ENCODE data around the gene CCDC142.
"Not testable (repeated sequence)": the region's sequence is repeated elsewhere in the genome, so short reads cannot be mapped to it uniquely, and the experiment has no call there.

The CCDC142 gene

DNA sequence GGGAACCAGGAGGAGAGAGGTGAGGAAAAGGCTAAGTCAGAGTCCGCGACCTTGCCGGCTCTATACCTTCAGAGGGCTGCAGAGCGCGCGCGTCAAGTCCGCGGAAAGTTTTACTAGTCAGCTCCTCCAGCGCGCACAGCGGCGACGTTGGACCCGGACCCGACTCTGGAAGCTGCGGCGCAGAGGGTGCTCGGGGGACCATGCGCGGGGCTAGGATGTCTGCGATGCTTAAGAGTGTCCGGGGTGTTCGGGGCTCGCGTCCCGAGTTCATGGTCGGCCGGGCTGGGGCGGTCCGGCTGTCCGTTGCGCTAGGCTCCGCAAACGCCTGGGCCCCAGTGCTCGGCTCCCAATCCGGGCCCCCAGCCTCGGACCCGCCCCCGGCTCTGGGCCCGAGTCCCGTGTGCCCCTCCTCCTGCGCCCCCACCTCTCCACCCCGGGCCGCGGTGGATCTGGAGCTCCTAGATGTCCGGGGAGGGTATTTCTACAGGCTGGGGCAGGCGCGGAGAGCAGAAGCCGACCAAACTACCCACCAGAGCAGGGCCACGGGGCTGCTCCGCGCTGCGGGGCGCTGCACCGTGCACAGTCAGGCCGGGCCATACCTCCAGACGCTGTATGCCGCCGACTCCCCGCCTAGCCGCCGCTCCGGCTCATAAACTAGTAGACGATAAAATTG lies 16.6 kb upstream of the CCDC142 start, which contains the start of gene LBX2:
Gene LBX2, minus strand, starts transcription at position 337 of the 673 bp plus-strand sequence. Its CDS starts 66 bp downstream, at position 271.
- no peak for DNase-seq (ENCODE audit: low spot score)

DNA sequence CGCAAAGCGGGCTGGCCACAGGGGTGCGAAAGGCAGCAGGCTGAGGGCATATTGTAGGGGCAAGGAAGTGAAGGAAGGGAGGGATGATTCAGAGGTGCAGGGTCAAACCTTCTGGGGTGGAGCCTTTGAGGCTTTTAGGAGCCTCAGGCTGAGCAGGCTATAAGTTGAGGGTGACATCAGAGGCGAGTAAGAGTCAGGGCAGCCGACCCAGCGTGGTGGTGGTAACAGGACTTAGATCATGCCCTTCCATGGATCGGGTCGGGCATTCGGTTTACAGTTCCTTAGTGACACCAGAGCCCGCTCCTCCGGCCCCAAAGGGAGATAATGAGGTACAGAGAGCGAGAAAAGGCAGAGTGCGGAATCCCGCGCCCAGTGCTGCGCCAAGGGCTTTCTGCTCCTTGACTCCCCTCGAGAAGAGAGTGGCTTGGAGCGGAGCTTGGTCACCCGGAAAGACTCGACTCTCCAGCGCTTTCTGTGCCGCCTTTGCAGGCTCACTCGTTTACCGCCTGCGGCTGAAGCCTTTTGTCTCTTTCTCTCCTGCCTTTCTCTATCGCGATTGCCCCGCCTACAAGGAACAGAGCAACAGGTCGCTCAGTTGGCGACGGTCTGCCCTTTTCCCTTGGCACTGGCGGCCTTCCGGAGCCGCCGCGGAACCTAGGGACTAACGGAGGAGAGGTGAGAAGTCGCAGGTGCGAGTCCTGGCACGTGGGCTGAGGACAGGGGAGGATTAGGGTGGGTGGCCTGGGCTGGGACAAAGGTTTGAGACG lies 15.9 kb upstream of the CCDC142 start:
- no peak for DNase-seq (ENCODE audit: low spot score)

DNA sequence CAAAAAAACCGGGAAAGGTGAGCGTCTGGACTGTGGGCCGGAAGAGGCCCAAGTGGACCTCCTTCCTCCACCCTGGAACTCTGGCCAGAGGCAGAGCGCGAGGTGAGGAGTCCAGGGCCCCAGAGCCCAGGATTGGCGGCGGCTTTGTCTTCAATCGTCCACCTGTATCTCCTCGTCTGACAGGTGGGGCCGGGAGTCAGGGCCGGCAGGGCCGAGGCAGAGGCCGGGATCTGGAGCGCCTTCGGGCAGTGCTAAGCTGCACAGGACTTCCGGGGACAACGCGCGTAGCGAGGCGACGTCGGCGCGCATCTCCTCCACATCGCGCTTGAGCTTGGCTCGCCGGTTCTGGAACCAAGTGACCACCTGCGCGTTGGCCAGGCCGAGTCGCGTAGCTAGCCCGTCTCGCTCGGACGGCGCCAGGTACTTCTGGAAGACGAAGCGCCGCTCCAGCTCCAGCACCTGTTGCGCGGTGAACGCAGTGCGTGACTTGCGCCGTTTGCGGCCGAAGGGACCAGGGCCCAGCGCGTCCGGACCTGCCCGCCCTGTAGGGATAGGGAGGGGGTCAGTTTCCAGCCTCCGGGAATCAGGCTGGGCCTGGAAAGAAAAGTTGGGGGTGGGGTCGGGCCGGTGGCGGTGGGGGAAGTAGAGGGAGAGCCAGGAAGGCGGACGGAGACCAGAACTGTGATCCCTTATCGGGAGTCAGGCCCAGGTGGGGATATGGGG lies 15.1 kb upstream of the CCDC142 start:
- DNase-seq (ENCODE audit: low spot score): no peak

DNA sequence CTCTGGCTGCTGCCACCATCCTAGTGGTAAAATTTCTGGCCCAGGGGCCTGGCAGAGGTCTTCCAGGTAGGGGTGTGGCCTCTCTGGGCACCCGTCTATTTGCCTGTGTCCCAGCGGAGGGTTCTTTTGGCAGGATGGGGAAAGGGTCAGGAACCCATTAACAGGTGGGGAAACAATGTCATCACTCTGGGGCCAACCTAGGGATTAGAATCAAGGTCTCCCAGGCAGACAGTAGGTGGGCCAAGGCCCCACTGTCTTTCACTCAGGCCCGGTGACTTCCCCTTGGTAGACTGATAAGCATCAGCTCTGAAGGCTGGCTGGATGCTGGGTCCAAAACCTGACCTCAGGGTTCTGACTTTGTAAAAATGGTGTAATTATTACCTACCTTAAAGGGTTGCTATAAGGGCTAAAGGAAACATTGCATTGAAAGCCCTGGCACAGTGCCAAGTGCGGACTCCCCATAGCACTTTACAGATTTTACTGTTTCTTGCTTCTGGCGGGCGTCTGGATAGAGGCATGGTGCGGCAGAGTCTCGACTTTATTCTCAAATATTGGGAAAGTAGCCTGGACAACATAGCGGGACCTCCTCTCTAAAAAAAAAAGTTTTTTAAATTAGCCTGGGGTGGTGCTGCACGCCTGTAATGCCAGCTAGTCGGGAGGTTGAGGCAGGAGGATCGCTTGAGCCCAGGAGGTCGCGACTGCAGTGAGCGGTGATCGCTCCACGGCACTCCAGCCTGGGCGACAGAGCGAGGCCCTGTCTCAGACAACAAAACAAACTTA lies 14.4 kb upstream of the CCDC142 start:
- DNase-seq (ENCODE audit: low spot score): no peak

DNA sequence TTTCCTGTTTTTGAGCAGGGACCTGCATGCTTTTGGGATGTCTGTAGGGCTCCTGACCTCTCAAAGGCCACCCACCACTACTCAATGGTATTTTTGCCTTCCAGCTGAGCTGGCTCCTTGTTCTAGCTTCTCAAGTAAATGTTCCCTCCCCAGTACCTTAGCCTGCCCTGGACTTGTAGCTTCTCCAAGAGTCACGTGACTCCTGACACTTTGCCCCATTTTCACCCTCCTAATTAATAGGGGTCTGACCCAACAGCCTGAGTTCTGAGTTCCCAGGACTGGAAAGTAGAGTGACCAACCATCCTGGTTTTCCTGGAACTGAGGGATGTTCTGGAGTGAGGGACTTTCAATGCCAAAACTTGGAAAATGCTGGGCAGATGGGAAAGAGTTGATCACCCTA lies 12.6 kb upstream of the CCDC142 start:
- DNase-seq (ENCODE audit: low spot score): no peak

DNA sequence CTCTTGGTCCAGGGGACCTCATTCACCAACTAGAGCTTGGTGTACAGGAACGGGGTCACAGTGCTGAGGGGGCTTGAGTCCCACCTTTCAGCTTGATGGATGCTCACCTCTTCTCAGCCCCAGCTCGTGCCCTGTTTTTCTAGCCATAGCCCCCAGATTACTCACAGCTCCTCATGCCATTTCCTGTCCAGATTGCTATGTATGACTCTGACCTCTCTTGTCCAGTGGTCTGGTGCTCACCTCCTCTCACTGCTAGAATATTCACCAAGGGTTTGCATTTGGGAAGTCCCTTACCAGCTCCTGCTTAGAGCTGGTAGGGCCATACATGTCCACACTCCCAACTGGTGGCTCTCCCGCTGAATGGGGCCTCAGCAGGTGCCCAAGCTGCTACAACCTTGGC lies 10.7 kb upstream of the CCDC142 start:
- DNase-seq (ENCODE audit: low spot score): no peak

DNA sequence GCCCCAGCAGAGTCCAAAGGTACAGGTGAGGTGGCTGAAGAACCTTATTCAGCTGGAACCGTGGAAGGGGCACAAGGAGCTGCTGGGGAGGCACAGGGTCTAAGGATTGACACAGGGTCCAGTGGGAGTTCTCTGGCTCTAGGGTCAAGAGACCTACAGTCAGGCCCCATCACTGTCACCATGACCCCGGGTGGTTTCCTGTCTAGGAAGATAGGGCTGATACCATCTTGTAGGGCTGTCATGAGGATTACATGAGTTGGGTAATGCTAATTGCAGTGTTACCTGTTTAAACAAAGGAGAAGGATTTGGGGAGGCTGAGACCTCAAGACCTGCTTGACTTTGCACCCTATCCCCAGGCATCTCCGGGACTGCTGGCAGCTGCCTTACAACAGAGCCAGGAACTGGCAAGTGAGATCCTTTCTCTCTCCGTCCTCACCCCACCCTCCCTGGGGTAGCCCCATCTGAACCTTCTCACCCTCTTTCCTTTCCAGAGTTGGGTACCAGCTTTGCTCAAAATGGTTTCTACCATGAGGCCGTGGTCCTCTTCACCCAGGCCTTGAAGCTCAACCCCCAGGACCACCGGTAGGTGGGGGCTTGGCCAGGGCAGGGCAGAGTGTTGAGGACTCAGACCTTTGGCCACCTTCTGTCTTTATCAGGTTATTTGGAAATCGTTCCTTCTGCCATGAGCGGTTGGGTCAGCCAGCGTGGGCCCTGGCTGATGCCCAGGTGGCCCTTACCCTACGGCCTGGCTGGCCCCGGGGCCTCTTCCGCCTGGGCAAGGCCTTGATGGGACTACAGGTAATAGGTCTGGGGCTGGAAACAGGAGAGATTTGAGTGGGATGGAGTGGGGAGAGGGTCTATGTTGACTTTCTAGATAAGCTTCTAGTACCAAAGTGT lies 9.1 kb upstream of the CCDC142 start:
- no peak for DNase-seq (ENCODE audit: low spot score)

DNA sequence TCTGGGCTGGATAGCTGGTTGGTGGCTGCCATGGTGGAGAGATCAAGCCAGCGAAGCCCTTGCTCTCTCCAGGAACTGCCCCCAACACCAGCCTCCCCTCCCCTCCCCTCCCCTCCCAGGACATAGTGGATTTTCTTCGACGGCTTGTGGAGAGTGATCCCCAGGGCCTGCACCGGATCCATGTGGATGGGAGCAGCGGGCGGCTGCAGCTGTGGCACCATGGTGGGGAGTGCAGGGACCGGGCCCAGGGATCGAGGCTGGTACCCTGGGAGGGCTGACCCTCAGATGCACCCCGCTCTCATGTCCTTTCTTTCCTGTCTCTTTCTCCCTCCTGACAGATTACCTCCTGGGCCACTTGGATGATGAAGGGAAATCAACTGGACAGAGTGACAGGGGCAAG lies 7.1 kb upstream of the CCDC142 start:
- no peak for DNase-seq (ENCODE audit: low spot score)

DNA sequence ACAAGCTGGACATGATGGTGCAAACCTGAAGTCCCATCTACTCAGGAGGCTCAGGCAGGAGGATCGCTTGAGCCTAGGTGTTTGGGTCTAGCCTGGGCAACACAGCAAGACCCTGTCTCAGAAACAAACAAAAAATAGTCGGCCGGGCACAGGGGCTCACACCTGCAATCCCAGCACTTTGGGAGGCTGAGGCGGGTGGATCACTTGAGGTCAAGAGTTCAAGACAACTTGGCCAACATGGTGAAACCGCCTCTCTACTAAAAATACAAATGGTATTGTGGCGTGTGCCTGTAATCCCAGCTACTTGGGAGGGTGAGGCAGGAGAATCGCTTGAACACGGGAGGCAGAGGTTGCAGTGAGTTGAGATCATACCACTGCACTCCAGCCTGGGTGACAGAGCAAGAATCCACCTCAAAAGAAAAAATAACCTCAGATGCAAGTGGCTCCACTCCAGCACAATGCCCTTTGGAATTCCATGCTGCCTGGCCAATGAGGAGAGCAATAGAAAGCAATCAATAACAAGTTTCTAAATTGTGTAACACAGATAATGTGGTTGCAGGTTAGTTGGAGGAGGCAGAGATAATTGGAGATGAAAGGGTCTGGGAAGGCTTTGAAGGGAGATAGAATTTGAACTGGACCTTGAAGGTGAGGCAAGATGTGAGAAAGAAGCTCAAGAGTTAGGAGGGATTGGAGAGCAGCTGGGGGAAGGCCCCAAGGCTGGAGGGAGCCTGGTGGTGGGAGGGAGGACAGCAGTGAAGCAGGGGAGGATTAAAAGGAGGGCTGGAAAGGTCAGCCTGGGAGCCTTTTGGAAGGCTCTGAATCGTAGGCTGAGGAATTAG lies 6.1 kb upstream of the CCDC142 start:
- DNase-seq (ENCODE audit: low spot score): no peak

DNA sequence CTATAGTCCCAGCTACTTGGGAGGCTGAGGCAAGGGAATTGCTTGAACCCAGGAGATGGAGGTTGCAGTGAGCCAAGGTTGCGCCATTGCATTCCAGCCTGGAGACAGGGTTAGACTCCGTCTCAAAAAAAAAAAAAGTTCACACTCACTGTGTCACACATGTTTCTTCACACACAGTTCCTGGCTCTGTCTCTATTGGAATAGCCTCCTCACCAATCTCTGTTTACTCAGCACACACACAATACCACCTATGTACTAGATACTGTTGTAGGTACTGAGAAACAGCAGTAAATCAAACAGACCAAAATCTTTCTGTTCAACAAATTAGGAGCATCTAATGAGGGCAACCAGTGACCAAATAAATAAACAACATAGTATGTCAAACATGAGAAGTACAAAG lies 3.3 kb upstream of the CCDC142 start:
- DNase-seq (ENCODE audit: low spot score): no peak

DNA sequence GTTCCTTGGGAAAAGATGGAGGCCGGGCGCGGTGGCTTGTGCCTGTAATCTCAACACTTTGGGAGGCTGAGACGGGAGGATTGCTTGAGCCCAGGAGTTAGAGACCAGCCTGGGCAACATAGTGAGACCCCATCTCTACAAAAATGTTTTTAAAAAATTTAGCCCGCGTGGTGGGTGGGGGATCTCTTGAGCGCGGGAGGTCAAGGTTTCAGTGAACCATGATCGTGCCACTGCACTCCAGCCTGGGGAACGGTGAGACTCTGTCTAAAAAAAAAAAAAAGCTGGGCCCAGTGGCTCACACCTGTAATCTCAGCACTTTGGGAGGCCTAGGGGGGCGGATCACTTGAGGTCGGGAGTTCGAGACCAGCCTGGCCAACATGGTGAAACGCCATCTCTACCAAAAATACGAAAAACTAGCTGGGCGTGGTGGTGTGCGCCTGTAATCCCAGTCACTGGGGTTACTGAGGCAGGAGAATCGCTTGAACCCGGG lies 922 bp upstream of the CCDC142 start:
- DNase-seq (ENCODE audit: low spot score): not testable (repeated sequence)

DNA sequence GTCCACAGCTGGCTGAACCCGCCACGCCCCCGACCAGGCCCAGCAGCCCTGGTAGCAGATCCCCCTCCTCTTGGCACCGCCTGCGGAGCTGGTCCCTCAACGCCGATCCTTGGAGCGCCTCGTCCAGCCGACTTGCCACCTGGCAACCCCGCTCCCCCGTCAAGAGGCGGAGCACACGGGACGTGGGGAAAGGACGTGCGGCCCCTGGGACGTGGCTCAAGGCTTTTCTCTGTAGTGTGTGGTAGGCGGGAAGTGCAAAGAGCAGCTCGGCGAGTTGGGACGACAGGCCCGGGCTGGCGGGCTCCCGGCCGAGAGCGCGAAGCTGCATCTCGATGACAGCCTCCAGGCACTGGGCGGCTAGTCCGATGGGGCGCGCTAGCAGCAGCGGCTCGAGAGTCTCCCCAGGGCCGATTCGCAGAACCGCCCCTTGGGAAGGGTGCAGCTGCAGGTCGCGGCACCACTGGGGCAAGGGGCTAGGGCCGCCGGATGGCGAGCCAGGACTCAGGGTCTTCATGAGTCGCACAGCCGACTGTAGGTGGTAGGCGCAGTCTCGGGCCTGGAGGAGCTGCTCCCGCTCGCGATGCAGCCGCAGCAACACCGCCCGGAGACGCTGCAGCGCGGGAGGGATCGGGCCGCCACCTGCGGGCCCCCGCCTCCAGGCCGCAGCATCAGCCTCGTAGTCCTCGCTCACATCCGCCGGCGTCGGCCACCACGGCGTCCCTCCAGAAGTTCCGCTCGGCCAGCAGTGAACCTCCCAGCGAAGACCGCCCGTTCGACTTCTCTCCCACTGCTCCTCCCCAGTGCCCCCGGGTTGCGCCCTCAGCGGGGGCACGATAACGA lies 617 bp downstream of the CCDC142 start:
- no peak for DNase-seq (ENCODE audit: low spot score)

DNA sequence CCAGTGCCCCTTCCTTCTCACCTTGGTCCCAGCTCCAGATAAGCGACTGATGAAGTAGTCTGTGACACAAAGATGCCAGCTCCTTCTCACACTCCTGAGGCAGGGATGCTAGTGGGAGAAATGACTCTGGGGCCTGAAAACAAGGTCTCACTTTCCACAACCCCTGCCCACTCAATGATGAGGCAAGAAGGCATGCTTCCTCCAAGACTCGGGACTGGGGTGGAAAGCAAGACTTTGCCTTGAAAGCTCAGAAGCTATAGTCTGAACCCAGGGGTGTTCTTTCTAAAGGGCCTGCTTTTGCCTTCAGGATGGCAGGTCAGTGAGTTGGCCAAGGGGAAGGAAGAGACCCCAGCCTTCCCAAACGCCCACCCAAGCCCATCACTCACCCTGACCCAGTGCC lies 1.4 kb downstream of the CCDC142 start:
- no peak for DNase-seq (ENCODE audit: low spot score)

DNA sequence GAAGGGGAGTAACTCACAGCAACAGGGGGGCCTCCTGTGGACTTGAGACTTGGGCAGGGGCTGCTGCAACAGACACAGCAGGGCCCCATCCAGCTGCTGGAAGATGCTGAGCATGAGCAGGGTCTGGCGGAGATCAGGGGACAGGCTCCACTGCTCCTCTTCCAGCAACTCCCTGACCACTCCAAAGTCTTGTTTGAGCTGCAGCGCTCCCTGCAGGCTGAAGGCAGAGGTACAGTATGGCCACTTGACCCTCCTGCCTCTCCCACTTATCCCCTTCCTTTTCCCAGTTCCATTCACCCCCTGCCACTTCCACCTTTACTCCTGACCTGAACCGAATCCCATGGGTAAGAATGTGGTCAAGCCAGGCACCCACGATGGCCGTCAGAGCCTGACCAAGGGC lies 7.9 kb downstream of the CCDC142 start:
- no peak for DNase-seq (ENCODE audit: low spot score)

DNA sequence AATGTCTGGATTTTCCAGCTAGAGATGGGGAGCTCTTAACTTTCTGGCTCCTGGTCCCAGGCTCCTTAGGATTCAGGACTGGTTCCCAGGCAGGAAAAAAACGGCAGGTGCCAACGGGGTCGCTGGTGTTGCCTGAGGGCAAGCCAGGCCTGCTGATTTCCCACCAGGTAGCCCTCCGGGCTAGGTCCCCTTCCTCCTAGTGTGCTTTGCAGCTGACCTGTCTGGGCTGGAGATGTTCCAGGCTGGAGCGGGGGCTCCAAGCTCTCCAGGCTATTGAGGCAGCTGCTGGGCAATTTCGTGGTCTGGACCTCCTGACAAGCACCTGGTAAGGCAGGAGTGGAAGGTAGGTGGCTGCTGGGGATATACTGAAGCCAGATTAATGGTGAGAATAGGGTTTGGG lies 8.3 kb downstream of the CCDC142 start:
- no peak for DNase-seq (ENCODE audit: low spot score)

DNA sequence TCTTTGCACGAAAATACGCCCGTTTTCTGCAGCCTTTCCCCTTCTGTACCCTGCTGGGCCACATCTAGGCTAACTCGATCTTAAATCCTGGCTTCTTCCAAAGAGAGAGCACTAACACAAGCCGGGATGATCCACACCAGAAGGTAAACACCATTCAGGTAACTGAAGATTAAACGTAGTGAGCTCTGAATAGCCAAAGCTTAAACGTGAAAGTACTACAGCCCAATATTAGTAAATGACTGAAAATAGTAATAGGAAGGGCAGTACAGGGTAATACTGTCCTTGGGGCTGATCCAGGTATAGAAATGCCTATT lies 9.9 kb downstream of the CCDC142 start:
- DNase-seq (ENCODE audit: low spot score): no peak

DNA sequence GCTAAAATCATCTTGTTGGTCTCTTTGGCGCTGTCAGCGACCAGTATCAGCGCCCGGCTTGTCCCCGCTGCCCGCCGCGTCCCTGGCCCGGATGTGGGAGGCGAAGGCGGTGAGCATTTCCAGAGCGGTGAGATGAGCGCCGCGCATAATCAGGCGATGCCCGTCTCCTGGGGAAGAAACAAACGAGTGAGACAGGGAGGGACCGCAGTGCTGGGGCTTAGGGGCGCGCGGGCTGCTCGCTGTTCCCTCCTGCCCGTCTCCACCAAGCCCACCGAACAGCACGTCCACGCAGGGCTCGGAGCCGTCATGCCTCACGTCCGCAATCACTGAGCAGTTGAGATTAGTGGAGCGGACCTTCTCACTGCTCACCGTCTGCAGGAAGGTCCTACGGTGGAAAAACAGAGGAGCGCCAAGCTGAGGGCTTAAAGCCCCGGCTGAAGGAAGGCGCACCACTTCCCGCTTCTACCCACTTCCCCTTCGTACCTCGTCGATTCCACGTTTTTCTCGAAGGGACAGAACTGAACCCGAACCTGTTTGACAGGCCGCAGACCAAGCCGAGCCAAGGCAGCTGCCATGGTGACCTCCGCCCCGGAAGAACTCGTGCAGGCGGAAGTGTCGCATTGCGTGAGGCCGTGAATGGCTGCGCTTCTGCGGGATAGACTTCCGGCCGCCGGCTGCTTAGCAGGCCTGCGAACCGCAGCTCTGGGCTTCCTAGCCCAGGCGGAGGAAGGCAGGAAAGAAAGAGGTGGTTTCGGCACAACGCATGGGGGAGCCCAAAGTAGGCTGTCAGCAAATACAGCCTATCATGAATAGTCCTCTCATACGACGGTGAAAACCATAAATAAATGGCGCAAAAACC lies 10.5 kb downstream of the CCDC142 start, which contains the start of gene MRPL53:
Gene MRPL53, minus strand, starts transcription at position 595 of the 859 bp plus-strand sequence. Its CDS starts 20 bp downstream, at position 575.
- DNase-seq (ENCODE audit: low spot score): peak; percentile 96
